Stimulated activated CD4-positive, alpha-beta T cell treated with anti-CD3 and anti-CD28 coated beads, Interleukin-12 subunit alpha, Interleukin-12 subunit beta, amount 100 ng/mL, for 24 hours (primary cell): Measurements from ENCODE around the gene XRCC2.

Source experiments
- DNase-seq, 2 experiments: peaks; one replicate each; pipeline ENCODE4 v3.0.0-alpha.2; 2020; ENCODE audit warnings: low read depth in 2 of 2

Gene XRCC2

DNA sequence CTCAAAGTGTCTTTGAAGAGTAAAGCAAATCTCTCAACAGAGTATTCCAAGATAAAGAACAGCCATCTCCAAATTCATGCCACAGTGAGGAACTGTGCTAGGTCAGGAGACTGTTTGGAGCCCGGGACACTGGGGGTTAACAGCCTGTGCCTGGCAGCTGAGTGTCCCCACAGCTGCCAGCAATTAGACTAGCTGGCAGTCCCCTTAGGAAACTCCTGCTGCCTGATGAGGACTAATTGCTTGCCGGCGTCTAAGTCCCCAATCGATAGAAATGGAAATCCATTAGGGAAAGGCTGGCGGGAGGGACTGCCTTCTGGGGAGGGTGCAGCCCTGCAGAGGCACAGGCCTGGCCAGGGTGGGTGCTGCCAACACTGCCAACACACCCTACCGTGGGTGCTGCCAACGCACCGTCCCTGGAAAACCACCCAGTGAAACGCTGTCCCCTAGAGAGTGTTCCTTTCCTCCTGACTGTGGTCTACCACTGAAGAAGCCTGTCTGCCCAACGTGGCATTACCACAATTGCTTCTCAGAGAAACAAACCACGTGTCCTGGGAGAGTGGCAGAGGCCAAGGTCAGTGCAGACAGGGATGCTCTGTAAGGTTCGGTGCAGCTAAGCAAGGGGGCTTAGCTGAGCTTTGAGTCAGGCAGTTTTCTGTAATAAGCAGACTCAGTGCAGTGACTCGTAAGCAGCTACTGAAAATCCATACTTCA lies 60.8 kb downstream of the XRCC2 start:
- no peak for DNase-seq

DNA sequence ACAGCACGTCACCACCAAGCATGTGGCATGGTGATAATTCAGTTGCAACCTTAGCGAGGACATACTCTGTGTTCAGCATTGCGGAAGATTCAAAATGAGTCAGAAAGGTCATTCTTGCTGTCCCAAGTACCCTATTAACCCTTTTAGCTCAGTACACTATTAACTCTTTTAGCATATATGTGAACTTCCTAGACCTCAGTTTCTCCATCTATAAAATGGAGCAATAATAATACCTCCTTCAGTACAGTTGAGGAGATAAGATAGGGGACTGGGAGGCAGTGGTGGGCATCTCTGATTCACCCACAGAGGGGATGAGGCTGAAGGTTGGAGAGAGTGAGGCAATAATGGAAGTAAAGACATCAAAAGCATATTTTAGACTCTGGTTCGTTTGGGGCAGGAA lies 67.3 kb downstream of the XRCC2 start:
- no peak for DNase-seq

DNA sequence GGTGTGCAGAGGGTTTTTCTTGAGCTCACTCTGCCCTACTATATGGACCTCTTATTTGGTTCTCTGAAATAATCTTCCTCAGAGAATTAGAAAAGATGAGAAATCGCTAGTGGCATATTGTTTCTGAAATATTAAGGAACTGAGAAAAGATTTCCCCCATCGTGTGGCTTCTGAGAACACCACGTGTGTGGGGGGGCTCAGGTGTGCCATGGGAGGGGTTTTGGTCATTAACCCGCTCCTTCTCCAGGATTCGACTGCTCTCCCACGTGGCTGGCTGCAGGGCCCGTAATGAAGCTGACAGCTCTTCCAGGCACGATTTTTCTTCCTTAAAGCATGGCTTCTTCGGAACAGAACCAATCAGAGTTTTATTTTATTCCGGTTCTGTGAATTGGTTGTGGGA lies 67.7 kb downstream of the XRCC2 start:
- DNase-seq = no peak

DNA sequence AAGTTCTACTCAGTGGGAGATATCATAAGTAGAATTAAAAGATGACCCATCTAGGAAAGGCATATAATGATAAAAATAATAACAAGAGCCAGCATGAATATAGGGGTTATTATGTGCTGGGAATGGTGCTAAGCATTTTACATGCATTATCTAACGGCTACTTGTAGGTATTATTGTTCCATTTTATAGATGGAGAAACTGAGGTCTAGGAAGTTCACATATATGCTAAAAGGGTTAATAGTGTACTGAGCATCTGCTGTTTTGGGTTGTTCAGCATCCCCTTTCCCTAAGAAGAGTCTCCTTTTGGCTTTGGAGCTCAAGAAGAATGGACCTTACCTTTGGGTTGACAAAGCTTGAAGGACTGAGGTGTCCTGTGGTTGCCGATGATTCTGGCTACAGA lies 68.9 kb downstream of the XRCC2 start:
- no peak for DNase-seq

DNA sequence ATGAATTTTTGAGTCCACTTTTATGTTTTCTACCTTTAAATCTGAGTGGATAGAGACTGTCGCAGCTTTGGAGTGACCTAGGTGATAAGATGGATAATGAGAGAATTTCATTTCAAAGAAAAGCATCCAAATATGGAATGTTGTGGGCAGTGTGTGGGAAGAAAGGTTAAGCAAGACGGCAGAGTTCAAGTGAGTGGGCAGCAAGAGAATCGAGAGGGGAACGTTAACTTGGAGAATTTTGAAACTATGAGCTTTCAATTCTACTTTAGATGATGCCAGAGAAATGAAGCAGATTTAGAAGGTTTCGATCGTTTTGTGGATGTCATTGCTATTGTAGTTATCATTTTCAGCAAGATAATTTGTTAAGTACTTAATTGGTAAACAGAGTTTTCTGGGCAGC lies 73.0 kb downstream of the XRCC2 start:
- no peak for DNase-seq

DNA sequence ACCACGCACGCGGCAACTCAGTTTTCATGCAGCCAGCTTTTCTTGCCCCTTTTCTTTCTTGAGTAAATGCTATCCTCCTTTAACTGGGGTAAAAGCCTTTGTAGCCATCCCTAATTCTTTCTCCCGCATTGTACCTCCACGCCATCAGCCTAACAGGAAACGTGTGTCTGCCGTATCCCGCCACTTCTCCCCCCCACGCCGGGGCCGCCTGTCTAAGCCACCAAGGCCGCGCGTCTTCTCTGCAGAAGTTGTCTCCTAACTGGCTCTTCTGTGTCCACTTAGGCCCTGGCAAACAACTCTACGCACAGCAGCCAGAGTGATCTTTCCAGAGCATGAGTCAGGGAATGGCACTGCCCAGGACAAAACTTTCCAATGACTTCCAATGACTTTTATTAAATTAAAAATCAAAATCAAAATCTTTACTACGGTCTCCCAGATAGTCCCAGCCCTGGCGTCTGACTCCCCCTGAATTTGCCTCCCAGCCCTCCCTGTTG lies 74.6 kb downstream of the XRCC2 start:
- DNase-seq = no peak

DNA sequence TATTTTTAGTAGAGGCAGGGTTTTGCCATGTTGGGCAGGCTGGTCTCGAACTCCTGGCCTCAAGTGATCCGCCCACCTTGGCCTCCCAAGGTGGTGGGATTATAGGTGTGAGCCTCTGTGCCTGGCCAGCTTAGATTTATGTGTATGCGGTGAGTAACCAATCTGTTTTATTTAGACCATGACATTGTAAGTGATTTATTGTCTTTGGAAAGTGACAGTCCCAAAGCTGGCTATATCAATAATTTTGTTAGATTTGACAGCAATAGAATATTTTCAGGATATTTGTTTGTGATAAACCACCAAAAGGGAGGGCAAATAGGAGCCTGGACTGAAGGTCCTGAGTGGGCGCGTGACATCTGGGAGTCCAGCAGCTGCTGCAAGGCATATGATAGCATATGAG lies 75.7 kb downstream of the XRCC2 start:
- DNase-seq = no peak

DNA sequence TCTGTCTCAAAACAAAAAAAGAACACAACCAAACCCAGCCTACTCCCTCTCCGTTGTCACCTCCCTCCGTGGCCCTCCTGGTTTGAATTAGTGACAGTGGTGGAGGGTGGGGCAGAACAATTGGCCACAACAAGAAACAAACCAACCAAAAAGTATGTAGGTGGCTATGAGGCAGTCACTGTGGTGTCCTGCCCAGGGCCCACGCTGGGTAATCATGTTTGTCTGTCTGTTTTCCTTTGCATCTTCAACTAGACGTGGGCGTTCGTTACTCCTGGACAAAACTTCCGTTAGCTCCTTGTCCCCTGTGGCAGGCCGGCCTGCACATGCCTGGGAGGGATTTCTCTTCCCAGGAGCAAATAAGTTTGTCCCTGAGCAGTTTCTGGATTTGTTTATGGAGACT lies 78.4 kb downstream of the XRCC2 start:
- DNase-seq = no peak

DNA sequence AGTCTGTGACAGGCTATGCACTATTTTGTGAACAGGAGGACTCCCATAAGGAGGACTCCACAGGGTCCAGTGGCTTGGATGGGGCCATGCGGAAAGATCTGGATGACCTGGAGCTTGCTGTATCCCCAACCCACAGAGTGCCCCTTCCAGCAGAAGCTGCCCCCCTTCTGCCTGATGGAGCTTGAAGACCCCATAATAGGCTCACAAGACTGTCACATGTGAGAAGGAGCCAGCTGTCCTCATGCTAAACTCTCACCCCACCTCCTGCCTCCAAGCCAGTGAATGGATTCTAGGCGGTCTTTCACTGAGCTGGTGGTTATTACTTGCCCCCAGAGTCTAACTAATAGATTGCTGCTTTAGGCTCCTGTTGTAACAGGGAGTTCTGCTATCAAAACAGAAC lies 79.1 kb downstream of the XRCC2 start:
- no peak for DNase-seq
